ENCODE results near the gene PBRM1.

DNA sequence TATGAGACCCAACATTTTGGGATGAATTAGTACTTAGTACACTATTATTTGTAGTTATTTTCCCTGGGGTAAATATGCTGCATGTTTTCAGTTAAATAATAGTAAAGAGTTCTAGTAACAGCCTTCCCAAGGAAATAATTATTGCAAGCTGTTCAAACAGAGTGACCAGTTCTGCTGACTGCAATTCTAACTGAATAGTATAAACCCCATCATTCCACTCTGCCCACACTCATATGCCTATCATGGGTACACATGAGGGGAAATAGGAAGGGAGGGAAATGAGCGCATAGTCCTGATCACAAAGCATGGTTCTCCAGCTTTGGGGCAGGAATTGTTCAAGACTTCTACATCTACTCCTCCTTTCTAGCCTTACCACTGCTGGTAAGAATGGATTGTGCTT lies 130.7 kb downstream of the PBRM1 start:
- TF ChIP-seq ZNF775 (CRISPR knock-in tag; IDR thresholded peaks at IDR 0.05; ENCODE audit: borderline replicate concordance) = no peak
- TF ChIP-seq ZNF446 (CRISPR knock-in tag; IDR thresholded peaks at IDR 0.05) = no peak
- TF ChIP-seq FIP1L1 (IDR thresholded peaks at IDR 0.05; ENCODE audit: borderline replicate concordance, insufficient read depth, low read depth, low read length) = no peak
- TF ChIP-seq BHLHE40 (IDR thresholded peaks at IDR 0.05; ENCODE audit: low read length) = no peak
- TF ChIP-seq CHD4 (IDR thresholded peaks at IDR 0.05; ENCODE audit: borderline replicate concordance, low read length) = no peak
- TF ChIP-seq ARID3A (IDR thresholded peaks at IDR 0.05; ENCODE audit: low read depth, low read length) = no peak
- no peak for TF ChIP-seq HMG20A (CRISPR knock-in tag; IDR thresholded peaks at IDR 0.05; ENCODE audit: borderline replicate concordance)
- no peak for TF ChIP-seq PRDM4 (CRISPR knock-in tag; IDR thresholded peaks at IDR 0.05; ENCODE audit: borderline replicate concordance)
- TF ChIP-seq, protein P1, sequence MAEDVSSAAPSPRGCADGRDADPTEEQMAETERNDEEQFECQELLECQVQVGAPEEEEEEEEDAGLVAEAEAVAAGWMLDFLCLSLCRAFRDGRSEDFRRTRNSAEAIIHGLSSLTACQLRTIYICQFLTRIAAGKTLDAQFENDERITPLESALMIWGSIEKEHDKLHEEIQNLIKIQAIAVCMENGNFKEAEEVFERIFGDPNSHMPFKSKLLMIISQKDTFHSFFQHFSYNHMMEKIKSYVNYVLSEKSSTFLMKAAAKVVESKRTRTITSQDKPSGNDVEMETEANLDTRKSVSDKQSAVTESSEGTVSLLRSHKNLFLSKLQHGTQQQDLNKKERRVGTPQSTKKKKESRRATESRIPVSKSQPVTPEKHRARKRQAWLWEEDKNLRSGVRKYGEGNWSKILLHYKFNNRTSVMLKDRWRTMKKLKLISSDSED (CRISPR knock-in tag; IDR thresholded peaks at IDR 0.05) = no peak
- TF ChIP-seq TBP (CRISPR knock-in tag; IDR thresholded peaks at IDR 0.05) = no peak
- TF ChIP-seq, protein P2, sequence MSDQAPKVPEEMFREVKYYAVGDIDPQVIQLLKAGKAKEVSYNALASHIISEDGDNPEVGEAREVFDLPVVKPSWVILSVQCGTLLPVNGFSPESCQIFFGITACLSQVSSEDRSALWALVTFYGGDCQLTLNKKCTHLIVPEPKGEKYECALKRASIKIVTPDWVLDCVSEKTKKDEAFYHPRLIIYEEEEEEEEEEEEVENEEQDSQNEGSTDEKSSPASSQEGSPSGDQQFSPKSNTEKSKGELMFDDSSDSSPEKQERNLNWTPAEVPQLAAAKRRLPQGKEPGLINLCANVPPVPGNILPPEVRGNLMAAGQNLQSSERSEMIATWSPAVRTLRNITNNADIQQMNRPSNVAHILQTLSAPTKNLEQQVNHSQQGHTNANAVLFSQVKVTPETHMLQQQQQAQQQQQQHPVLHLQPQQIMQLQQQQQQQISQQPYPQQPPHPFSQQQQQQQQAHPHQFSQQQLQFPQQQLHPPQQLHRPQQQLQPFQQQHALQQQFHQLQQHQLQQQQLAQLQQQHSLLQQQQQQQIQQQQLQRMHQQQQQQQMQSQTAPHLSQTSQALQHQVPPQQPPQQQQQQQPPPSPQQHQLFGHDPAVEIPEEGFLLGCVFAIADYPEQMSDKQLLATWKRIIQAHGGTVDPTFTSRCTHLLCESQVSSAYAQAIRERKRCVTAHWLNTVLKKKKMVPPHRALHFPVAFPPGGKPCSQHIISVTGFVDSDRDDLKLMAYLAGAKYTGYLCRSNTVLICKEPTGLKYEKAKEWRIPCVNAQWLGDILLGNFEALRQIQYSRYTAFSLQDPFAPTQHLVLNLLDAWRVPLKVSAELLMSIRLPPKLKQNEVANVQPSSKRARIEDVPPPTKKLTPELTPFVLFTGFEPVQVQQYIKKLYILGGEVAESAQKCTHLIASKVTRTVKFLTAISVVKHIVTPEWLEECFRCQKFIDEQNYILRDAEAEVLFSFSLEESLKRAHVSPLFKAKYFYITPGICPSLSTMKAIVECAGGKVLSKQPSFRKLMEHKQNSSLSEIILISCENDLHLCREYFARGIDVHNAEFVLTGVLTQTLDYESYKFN (CRISPR knock-in tag; conservative IDR thresholded peaks at IDR 0.05) = no peak
